ENCODE measurements around the gene FAHD2A.

FAHD2A gene

GRCh38 chr2:95380731-95381130 lies 21.8 kb upstream of the FAHD2A start:
- in situ Hi-C loops (cut with MboI; ENCODE audit: low sequenced_read_pairs, unreplicated experiment): no loop called here
- no peak for DNase-seq (ENCODE audit: low spot score)
- TF ChIP-seq, protein P1, sequence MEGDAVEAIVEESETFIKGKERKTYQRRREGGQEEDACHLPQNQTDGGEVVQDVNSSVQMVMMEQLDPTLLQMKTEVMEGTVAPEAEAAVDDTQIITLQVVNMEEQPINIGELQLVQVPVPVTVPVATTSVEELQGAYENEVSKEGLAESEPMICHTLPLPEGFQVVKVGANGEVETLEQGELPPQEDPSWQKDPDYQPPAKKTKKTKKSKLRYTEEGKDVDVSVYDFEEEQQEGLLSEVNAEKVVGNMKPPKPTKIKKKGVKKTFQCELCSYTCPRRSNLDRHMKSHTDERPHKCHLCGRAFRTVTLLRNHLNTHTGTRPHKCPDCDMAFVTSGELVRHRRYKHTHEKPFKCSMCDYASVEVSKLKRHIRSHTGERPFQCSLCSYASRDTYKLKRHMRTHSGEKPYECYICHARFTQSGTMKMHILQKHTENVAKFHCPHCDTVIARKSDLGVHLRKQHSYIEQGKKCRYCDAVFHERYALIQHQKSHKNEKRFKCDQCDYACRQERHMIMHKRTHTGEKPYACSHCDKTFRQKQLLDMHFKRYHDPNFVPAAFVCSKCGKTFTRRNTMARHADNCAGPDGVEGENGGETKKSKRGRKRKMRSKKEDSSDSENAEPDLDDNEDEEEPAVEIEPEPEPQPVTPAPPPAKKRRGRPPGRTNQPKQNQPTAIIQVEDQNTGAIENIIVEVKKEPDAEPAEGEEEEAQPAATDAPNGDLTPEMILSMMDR (IDR thresholded peaks at IDR 0.05; ENCODE audit: borderline replicate concordance, control extremely low read depth, extremely low read depth, insufficient read depth, missing control alignments): no peak

DNA sequence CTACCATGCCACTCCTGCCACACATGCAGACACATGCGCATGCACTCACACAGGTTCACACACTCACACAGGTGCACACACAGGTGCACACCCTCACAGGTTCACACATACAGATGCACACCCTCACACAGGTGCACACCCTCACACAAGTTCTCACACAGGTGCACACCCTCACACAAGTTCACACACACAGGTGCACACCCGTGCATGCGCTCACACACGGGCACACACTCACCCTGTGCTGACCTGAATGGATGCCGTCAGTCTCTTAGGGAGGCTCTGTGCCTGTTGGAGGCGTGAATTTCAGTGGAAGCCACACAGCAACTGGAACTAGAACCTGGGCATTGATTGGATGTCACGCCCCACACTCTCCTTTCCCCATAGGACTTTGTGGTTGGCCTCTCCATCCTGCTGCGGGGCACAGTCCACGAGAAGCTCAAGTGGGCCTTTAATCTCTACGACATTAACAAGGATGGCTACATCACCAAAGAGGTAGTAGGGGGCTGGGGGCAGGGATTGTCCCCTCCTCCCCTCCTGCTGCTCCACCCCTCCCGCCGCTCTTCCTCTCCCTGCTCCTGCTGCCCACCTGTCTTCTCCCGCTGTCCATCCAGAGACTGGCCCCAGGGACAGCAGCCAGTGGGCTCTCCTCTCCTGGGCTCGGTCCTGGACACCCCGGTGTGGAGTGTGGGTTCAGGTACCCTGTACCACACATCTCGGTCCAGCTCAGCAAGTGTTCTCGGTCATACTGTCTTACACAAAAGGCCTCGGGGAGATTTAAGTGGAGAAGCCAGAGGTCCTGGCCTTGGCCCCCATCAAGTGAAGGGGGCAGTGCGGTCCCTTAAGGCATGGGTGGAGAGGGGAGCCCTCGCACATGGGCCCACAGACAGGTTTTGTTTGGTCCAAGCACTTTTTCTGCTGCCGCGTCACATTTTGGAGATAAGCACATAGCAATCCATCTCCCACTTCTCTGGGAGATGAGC lies 21.0 kb upstream of the FAHD2A start:
- in situ Hi-C loops (cut with MboI; ENCODE audit: low sequenced_read_pairs, unreplicated experiment): no loop called here
- TF ChIP-seq, protein P1 (IDR thresholded peaks at IDR 0.05; ENCODE audit: borderline replicate concordance, control extremely low read depth, extremely low read depth, insufficient read depth, missing control alignments): no peak
- no peak for DNase-seq (ENCODE audit: low spot score)

GRCh38 chr2:95382192-95382591 lies 20.3 kb upstream of the FAHD2A start:
- in situ Hi-C loops (cut with MboI; ENCODE audit: low sequenced_read_pairs, unreplicated experiment): no loop called here
- TF ChIP-seq, protein P1 (IDR thresholded peaks at IDR 0.05; ENCODE audit: borderline replicate concordance, control extremely low read depth, extremely low read depth, insufficient read depth, missing control alignments): no peak
- DNase-seq (ENCODE audit: low spot score): no peak

DNA sequence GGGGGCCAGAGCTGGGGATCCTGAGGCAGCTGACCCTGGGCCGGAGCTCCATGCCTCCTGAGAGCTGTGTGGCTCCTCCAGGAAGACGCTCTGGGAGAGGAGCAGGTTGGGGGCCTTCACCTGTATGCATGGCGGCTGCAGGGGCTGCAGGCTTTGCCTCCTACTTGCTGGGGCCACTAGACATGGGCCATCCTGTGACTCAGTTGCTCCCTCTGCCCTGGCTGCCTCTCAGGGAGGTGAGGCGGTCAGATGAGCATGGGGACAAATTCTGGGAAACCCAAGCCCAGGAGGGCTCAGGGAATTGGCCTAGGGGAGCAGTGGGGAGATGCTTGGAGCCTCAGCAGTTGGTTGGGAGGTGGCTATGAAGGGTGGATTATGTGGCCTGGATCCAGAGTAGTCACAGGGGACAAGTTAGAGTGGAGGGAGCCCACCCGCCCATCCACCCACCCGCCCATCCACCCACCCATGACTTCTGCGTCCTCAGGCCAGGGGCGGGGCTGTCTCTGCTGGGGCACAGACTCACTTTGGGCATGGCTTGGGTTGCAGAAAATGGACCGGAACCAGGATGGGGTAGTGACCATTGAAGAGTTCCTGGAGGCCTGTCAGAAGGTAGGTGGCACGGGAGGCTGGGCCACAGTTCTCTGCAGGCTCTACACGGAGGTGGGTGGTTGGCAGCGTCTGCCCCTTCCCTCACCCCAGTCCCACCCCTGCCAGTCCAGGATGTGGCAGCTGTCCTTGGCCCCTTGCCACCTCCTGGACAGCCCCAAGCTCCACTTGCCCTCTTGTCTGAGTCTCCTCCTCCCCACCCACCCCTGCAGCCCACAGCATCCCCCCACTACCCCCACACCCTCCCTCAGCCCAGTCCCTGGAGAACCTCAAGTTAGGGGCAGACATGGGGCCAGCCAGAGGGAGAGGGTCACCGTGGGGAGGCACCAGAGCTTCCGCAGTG lies 19.5 kb upstream of the FAHD2A start:
- in situ Hi-C loops (cut with MboI; ENCODE audit: low sequenced_read_pairs, unreplicated experiment): no loop called here
- TF ChIP-seq, protein P1 (IDR thresholded peaks at IDR 0.05; ENCODE audit: borderline replicate concordance, control extremely low read depth, extremely low read depth, insufficient read depth, missing control alignments): no peak
- DNase-seq (ENCODE audit: low spot score): no peak

- no peak for DNase-seq (ENCODE audit: low spot score)
- in situ Hi-C loops (cut with MboI; ENCODE audit: low sequenced_read_pairs, unreplicated experiment): no loop called here
- TF ChIP-seq, protein P1 (IDR thresholded peaks at IDR 0.05; ENCODE audit: borderline replicate concordance, control extremely low read depth, extremely low read depth, insufficient read depth, missing control alignments): no peak
These were observed 18.9 kb upstream of the FAHD2A start for GRCh38 chr2:95383635-95384027.

DNA sequence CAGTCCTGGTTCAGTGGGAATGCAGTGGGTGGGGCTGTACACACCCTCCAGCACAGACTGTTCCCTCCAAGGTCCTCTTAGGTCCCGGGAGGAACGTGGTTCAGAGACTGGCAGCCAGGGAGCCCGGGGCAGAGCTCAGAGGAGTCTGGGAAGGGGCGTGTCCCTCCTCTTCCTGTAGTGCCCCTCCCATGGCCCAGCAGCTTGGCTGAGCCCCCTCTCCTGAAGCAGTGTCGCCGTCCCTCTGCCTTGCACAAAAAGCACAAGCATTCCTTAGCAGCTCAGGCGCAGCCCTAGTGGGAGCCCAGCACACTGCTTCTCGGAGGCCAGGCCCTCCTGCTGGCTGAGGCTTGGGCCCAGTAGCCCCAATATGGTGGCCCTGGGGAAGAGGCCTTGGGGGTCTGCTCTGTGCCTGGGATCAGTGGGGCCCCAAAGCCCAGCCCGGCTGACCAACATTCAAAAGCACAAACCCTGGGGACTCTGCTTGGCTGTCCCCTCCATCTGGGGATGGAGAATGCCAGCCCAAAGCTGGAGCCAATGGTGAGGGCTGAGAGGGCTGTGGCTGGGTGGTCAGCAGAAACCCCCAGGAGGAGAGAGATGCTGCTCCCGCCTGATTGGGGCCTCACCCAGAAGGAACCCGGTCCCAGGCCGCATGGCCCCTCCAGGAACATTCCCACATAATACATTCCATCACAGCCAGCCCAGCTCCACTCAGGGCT lies 17.5 kb upstream of the FAHD2A start:
- TF ChIP-seq, protein P1 (IDR thresholded peaks at IDR 0.05; ENCODE audit: borderline replicate concordance, control extremely low read depth, extremely low read depth, insufficient read depth, missing control alignments): no peak
- in situ Hi-C loops (cut with MboI; ENCODE audit: low sequenced_read_pairs, unreplicated experiment): no loop called here
- DNase-seq (ENCODE audit: low spot score): no peak
